HPDE6-E6E7 (cell line): Measurements from ENCODE around the gene MDH1B.
"Not testable (repeated sequence)": the region's sequence is repeated elsewhere in the genome, so short reads cannot be mapped to it uniquely, and the experiment has no call there.

ENCODE experiments used
- DNase-seq: peaks from one replicate; pipeline ENCODE4 v3.0.0; 2011; ENCODE audit warnings: missing footprints; ENCODE audit errors: extremely low spot score

Gene MDH1B

DNA sequence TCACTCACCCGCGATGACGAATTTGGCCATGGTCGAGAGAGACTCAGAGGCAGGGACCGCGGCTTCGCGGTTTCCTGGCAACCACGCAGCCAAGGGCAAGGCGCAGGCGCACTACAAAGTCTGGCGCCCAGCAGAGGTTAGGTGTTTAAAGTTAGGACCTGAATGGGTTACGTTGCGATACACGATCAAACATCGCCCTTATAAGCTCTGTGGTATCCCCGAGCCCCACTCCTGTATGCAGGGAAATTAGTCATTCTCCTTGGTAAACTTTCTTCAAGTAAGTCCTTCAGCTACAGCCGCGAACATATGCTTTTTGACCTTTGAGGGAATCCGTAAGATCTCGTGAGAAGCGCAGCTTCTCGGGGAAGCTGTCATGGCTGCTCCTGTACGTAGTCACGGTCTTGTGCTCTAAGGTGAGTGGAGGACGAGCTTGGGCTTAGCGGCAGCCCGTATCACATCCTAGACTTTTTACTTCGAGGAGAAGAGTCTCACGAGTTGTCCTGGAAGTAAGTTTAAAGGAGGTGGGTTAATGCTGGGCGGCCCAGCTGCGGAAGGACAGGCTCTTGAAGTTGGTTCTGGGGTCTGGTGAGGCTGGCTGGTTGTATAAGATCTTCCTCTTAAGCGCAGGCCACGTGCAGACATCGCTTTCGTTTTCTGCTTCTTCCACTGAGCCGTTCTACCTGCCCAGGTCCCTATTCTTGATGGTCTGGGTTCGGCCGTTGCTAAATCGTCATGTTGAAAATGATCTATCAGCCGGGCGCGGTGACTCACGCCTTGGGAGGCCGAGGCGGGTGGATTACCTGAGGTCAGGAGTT, at the start of gene MDH1B, which contains the start of gene FASTKD2:
TSS of gene MDH1B (minus strand) at position 87 of the 815 bp plus-strand sequence. CDS start at position 30, 57 bp downstream.
TSS of gene FASTKD2 (plus strand) at position 365 of the 815 bp plus-strand sequence. CDS start 1,088 bp downstream, outside the sequence.
- peak; percentile 93 for DNase-seq

DNA sequence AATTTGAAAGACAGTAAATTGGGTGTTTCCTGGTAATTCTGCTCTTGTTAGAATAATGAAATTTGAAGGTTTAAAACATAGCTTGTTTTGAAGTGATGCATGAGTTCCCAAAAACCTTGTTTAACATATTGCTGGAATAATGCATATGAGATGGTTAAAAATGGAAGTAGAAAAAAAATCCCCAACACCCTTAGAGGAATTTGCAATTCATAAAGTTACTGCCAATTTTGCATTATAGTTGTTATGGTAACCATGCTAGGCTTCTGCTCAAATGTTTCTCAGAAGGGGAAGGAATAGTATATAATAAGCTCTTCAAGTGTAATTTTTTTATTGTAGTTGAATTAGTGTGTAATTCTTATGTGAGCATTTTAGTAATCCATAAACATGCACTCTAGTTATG, 49.4 kb upstream of the MDH1B start:
- no peak for DNase-seq

DNA sequence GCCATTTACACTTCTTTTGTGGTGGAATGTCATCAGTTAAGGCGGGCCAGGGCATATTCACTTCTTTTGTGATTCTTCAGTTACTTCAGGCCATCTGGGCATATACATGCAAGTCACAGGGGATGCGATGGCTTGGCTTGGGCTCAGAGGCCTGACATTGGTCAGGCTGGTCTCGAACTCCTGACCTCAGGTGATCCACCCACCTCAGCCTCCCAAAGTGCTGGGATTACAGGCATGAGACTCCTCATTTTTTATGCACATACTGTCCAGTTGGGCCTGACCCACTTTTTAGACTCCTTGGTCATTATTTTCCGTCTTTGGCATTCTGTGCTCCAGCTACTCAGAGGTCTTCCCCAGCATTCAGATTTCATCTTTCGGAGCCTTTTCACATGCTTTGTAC, 47.3 kb upstream of the MDH1B start:
- DNase-seq = not testable (repeated sequence)

DNA sequence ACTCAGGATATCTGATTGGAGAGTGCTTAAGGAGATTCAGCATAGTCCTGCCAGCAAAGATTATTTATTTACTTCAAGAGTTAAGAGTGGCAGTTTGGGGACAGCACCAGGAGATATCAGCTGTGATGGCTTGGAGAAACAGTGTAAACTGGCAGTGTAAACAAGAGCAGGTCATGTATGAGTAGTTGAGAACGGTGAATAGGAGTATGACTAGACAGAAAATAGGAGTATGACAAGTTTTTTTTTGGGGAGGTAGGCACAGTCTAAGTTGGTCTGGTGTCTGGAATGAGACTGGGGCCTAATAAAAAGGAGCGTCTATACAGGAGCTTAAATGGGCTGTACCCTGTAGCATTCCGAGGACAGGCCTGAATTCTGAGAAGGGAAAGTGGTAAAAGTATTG, 42.5 kb upstream of the MDH1B start:
- not testable (repeated sequence) for DNase-seq

DNA sequence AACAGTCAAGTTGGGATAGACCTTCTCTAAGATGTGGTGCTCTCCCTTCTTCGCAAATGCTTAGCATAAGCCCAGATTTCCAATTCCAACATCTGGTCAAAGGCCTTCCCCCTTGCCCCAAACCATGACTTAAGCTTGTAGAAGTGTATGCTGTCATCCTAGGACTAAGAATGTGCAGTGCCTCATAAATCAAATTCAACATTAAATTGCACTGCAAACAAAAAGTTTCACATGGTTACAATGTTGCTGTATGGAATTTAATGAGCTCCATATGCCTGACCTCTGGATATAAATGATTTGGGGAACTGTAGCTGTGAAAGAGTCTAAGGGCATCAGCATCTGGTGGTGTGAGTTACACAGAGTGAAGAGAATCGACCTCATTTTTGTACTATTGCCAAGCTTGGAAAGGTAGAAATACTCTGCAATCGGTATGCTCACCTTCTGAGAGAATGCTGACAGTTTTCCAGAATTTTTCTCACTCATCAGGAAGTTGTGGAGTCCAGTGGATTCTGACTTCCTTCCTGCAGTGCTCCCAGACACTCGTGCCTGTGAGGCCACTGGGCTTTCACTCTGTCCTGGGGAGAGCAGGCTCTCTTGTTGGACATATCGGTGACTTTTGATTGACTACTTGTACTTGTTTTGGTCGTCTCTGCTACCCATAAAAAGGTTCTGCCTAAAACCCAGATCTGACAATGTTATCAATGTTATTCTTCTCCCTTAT, 40.9 kb upstream of the MDH1B start:
- DNase-seq = no peak

DNA sequence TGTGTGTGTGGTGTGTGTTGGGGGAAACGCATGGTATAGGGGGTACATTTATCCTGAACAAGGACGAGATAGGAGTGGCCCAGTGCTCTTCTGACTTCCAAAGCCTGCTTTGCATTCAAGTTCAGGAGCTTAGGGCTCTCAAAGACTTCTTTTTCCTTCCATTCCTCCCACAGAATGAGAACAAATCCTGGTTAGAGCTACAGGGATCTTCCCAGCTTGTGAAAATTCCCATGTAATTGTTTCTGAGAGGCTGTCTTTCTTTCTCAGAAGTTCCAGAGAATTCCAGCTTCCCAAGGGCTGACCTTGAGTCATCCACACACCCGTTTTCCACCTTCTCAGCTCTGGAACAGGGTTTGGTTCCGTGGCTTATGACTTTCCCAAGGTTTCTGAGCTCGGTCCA, 39.2 kb upstream of the MDH1B start:
- DNase-seq = no peak

DNA sequence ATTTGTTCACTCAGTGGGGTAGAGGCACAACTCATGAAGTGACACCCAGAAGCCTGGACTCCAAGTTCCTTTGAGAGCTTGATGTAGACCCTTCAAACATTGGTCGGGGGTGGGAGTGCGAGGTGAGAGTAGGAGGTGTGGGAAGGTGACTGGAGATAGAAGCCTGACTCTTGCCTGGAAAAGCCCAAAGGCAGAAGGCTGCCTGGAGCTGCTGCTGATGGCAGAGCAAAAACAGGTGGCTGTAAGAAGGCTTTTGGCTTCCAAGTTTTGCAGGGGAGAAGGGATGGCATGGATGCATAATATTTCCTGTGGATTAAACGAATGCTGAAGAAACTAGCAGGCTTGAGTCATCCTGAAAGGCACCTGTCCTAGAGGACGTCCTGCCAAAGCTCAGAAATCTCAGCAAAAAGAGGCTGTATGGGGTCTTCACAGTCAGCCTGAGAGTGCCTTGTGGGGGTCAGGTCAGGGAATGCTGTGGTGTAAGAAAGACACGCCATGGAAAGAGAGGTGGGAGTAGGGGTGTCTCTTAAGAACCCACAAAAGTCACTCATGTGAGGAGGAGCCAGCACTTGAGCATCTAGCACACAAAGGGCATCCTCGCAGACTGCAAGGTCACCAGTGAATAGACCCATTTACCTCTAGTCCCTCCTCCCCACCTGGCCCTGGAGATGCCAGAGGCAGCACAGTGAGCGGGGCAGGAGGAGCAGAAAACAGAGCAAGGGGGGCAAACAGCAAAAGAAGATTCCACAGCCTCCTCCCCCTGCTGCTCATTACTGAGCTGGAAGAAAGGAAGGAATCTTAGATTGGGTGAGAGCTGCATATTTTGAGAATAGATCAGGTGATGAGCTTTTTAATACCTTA, 37.8 kb upstream of the MDH1B start:
- DNase-seq = no peak

DNA sequence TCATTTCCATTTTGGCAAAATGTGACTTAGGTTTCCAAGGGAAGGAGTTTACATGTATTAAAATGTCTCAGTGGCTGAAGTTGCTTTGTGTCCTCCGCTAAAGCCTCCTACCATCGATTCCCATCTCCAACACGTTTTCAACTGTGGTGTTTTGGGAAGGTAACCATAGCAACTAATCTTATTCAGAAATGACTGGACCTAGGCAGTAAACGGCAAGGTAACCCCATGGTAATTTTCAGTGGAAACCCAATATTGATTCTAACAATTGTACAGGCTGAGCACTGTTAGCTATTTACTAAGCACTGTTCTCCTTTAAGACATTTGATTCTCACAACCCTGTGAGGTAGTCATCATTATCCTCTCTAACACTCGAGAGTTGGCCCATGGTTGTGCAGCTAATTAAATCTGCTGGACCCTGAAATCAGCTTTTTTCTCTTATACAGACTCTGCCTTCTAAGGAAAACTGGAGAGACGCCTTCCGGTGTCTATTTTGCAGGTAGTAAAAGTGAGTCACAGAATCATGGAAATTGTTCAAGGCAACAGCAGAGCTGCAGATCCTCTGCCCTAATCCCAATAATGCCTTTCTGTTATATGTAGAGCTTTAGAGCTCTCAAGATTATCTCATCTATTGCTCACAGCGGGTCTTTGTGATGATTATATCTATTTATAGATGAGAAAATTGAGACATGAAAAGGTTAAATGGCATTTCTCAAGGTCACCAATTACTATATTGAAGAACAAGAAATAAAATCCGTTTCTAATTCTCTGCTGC, 36.5 kb upstream of the MDH1B start:
- no peak for DNase-seq

DNA sequence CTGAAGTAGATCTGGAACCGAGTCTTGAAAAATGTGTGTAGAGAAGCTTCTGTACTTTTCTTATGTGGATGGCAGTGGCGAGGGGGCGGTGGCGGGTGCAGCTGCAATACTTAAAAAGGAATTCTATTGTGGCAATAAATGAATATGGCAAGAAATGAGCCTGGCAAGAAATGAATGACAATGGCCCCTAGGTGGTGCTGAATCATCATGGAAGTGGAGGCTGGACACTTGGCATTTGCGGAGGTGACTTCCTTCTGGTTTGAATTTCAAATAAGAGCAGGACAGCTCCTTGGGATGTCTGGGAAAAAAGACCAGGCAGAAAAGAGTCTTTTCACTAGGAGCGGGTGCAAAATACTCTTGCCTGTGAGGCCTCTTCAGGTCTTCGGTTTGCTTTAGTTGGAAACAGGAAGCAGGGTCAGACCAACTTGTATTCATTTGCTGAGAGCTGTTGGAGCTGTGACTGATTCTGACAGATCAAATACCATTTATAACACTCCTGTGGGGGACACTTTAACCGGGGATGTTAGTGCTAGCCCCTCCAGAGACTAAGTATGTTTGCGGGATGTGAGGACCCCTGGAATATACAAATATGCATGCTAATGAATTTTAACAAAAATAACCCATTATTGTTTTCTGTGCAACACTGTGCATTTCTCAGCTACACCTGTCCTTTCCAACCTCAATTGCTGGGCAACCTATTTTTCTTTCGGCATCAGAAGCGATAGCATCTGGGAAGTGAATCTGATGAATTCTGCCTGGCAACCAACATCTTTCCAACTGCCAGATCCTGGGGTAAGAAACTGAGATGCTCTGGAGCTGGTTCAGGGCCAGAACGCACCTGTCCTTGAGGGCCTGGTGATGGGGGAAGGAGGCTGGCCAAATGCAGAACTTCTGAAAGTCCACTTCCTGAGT, 35.6 kb upstream of the MDH1B start:
- DNase-seq = peak; percentile 56

DNA sequence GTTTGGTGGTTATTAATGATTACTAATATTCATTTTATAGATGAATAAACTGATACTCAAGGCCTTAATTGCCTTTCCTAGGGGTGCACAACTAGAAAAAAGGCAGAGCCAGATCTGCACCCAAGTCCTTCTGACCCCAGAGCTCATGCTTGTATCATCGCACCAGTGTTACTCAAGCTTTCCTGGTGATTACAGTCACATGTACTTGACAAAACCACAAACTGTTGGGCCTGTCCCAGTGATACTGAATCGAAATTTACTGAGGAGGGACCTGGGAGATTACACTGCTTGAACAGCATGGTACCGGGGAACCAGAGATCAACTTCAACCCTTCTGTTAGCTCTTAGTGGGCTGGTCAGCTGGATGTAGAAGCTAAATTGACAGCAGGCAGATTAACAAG, 34.0 kb upstream of the MDH1B start:
- DNase-seq = no peak

DNA sequence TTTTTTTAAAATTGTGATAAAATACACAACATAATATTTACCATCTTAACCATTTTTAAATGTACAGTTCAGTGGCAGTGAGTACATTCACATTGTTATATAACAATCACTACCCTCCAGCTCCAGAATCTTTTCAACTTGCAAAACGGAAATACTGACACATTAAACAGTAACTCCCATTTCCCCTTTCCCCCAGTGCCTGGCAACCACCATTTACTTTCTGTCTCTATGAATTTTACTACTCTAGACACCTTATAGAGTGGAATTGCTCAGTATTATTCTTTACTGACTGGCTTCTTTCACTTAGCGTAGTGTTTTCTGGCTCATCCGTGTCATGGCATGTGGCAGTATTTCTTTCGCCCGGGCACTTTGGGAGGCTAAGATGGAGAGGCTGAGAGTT, 32.9 kb upstream of the MDH1B start:
- DNase-seq = no peak

DNA sequence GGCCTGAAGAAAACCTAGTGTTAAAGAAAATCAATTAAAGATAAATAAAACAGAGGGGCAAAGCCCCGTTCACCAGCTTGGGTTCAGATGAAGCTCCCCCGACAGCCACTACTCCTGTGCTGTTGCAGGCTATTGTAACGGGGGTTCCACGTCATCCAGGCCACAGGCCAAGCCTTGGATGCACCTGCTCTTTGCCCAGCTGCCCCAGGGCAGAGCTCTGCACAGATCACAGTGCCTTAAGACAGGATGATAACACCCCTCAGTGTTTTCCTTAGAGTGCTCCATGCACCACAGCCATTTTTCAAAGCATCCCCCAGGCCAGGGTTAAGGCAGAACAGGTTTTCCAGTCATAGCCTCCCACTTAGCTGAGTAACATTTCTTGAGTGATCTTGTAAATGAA, 32.2 kb upstream of the MDH1B start:
- no peak for DNase-seq

DNA sequence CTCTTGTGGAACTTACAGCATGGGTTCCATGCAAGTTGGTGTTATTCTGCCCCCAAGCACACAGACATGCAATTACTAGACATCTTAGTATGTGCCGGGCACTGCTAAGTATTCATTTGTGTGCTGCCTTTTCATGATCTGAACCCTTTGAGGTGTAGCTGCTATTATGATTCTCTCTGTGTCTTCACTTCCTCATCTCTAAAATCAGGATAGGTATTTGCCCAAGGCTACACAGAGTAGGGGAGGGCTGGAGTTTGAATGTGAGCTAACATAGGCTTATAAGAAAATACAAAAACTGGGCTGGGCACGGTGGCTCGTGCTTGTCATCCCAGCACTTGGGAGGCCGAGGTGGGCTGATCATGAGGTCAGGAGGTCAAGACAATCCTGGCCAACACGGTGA, 27.5 kb upstream of the MDH1B start:
- DNase-seq = no peak

DNA sequence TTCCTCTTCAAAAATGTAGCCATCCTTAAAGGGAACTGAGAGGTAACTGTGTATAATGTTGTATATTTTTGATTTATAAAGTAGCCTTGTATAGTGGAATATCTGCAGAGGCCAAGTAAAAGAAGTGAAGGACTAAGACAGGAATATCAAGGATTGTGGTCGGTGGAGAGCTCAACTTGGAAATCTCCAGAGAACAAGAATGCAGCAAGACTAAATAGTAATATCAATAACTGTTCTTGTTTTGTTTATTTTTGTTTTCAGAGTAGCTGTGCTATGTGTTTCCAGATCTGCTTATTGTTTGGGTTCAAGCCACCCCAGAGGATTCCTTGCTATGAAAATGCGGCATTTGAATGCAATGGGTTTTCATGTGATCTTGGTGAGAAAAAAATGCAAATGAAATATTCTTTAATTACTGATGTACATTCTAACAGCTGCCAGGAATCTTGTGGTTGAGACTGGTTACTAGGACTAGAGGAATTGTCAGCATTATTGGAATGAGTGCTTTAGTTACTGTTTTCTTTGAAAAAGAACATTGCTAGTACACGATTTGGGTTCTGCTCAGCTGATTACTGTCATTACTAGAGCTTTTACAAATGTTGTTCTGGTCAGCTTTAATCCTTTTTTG, 25.3 kb upstream of the MDH1B start:
- no peak for DNase-seq

DNA sequence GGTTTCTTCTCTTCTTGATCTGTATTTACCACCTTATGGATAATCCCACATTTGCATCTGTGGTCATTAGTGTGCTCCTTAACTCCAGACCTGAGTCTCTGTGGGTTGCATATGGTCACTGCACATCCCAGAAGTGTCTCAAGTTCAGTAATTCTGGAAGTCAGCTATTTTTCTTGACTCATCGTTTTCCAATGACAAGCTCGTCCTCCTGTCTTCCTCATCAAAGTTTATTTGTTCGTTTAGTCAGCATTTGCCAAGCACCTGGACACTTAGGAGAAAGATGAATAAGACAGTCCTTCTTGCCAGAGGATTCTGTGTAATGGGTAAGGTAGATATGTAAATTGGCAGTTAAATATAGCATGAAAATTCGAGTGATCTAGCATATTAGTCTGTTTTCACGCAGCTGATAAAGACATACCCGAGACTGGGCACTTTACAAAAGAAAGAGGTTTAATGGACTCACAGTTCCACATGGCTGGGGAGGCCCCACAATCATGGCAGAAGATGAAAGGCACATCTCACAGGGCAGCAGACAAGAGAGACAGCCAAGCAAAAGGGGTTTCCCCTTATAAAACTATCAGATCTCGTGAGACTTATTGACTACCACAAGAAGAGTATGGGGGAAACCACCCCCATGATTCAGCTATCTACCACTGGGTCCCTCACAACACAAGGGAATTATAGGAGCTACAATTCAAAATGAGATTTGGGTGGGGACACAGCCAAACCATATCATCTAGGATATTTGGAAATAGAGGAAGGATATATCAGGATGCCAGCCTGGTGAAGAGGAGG, 19.6 kb upstream of the MDH1B start:
- no peak for DNase-seq

DNA sequence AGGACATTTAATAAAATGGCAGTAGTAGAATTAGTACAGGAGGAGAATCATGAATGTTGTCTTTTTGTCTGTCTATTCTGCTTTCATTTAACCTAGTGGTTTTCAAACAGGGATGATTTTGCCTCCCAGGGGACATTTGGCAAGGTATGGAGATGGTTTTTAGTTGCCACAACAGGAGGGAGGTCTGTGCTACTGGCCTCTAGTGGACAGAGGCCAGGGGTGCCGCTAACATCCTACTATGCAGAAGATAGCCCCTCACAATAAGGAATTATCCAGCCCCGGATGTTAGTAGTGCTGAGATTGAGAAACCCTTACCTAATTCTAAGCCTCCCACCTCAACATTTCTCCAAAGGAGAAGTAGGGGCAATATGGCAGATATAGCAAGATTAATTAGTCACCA, 18.6 kb upstream of the MDH1B start:
- no peak for DNase-seq

DNA sequence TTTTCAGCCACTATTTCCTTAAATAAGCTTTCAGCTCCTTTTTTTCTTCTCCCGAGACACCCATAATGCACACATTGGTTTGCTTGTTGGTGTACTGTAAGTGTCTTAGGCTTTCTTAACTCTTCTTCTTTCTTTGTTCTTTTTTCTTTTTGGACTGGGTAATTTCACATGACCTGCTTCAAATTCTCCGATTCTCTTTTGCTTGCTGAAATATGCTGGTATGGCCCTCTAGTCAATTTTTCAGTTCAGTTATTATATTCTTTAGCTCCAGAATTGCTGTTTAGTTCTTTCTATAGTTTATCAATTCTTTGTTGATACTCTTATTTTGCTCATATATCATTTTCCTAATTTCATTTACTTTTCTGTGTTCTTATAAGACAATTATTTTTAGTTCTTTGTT, 15.5 kb upstream of the MDH1B start:
- DNase-seq = no peak

DNA sequence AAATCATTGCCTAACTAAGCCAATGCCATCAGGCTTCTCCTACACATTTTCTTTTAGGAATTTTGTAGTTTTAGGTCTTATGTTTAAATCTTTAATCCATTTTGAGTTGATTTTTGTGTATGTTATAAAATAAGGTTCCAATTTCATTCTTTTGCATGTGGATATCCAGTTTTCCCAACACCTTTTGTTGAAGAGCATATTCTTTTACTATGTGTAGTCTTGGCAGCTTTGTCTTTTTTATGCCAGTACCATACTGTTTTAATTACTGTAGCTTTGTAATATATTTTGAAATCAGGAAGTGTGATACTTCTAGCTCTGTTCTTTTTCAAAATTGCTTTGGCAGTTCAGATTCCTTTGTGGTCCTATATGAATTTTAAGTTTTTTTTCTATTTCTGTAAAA, 11.3 kb upstream of the MDH1B start:
- no peak for DNase-seq

DNA sequence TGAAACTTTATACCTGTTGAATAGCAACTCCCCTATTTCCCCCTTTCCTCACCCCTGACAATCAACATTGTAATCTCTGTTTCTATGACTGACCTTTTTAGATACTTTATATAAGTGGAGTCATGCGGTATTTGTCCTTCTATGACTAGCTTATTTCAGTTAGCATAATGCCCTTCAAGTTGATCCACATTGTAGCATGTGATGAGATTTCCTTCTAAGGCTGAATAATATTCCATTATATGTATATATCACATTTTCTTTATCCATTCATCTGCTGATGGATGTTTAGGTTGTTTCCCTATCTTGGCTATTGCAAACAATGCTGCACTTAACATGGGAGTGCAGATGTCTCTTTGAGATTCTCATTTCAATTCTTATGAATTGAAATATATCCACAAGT, 9.7 kb upstream of the MDH1B start:
- no peak for DNase-seq
